ENCODE measurements around the gene ZKSCAN3.

ZKSCAN3 gene

DNA sequence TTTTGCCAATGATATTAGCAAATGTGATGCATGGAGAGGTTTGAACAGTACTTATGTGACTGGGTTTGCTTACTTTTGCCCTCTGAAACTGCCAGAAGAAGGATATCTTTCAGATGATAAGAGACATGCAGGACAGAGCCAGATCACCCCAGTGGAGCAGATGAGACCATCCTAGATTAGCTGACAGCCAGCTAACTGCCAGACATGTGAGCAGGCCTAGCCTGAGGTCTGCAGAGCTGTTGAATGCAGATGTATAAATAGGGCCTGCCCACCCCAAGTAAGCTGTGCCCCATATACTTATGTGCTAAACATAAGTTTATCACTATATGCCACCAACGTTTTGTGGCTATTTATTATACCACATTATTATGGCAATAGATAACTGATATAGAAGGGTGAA is 19.7 kb upstream of the ZKSCAN3 start:
- Histone ChIP-seq H3K27me3 (ENCODE audit: control insufficient read depth, insufficient read depth, low read length) (no peaks in the 10 kb centered on the region), H3K4me3 (ENCODE audit: low read depth, low read length) (no peak overlapping the region)

DNA sequence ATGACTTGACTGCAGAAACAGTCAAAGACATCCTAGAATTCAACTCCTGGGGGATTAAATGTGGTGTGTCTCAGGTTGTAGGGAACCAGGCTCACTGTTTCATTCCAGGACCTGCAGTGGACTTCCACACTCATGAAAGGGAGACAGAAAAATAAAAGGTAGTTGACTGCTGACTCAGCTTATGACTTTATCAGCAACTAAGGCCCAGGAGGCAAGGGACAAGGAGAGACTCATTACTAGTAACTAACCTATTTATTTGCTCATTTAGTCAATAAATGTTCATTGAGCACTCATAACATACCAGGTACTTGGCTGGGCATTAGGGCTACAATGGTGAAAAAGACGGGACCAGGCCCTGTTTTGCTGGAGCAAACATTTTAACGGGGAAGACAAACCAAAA is 16.7 kb upstream of the ZKSCAN3 start:
- Histone ChIP-seq H3K9ac (ENCODE audit: low read length) (no peak overlapping the region), H3K9me3 (ENCODE audit: control insufficient read depth, insufficient read depth, low read depth, low read length) (peaks cover 7% of the 10 kb centered on the region), H3K27me3 (ENCODE audit: control insufficient read depth, insufficient read depth, low read length) (no peaks in the 10 kb centered on the region), H3K27ac (ENCODE audit: low read depth, low read length) (no peak overlapping the region), H3K4me1 (ENCODE audit: control insufficient read depth, insufficient read depth, low read length) (peaks cover 15% of the 10 kb centered on the region), H3K4me3 (ENCODE audit: low read depth, low read length) (no peak overlapping the region), H3K36me3 (ENCODE audit: control insufficient read depth, insufficient read depth, low read length) (no peaks in the 10 kb centered on the region)

More for the DNA sequence above, 19.7 kb upstream of the ZKSCAN3 start:
- Histone ChIP-seq H3K36me3 (ENCODE audit: control insufficient read depth, insufficient read depth, low read length) (peaks cover 24% of the 10 kb centered on the region), H3K9ac (ENCODE audit: low read length) (no peak overlapping the region), H3K4me1 (ENCODE audit: control insufficient read depth, insufficient read depth, low read length) (peaks cover 7% of the 10 kb centered on the region; the same call in 1 of the 2 replicates), H3K9me3 (ENCODE audit: control insufficient read depth, insufficient read depth, low read depth, low read length) (peaks cover 33% of the 10 kb centered on the region), H3K27ac (ENCODE audit: low read depth, low read length) (no peak overlapping the region)

DNA sequence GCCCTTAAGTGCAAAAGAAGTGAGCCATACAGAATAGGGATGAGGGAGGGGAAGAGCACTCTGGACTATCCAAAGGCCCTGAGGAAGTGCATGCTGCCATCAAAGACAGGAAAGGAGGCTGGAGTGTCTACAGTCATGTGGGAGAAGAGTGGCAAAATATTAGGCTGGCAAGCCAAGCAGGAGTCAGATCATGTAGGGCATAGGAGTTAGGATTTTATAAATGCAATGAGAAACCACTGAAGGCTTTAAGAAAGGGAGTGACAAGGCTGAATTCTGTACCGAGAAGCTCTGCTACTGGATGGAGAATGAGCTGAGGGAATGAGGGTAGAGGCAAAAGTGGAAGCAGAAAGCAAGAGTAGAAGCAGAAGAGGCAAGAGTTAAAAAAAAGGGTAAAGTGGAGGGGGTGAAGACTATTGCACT is 16.1 kb upstream of the ZKSCAN3 start:
- Histone ChIP-seq H3K4me3 (ENCODE audit: low read depth, low read length) (no peak overlapping the region), H3K9ac (ENCODE audit: low read length) (no peak overlapping the region), H3K27ac (ENCODE audit: low read depth, low read length) (no peak overlapping the region), H3K9me3 (ENCODE audit: control insufficient read depth, insufficient read depth, low read depth, low read length) (peaks cover 7% of the 10 kb centered on the region), H3K27me3 (ENCODE audit: control insufficient read depth, insufficient read depth, low read length) (no peaks in the 10 kb centered on the region), H3K4me1 (ENCODE audit: control insufficient read depth, insufficient read depth, low read length) (peaks cover 15% of the 10 kb centered on the region), H3K36me3 (ENCODE audit: control insufficient read depth, insufficient read depth, low read length) (no peaks in the 10 kb centered on the region)

DNA sequence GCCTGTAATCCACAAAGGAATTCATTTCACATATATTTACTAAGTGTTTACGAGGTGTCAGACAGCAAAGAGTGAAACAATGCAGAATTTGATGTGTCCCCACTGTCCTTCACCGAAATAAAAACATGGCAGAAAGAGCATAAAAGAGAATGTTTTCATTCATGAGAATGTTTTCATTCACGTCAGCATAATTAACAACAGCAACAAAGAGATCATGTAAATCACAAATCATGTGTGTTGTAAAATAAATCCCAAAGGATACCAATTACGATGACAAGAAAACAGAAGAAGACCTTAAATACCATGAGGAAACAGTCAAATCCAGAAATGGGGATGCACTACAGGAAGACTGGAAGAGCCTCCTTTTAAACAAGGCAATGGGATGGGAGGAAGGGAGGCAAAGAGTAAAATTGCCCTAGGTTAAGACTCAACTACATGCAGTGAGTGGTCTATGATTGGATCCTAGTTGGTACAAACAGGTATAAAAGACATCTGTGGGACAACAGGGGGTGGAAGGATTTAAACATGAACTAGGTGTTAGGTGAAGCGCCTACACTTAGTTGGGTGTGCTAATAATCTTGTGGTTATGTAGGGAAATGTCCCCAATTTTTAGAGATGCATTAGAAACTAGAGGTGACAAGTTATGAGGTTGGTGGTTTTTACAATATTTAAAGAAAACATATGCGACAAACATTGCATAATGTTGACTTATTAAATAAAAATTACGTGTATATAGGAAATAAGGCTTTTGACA is 15.3 kb upstream of the ZKSCAN3 start:
- Histone ChIP-seq H3K4me3 (ENCODE audit: low read depth, low read length) (peak overlapping the region; percentile 83), H3K9ac (ENCODE audit: low read length) (peak overlapping the region; percentile 78), H3K9me3 (ENCODE audit: control insufficient read depth, insufficient read depth, low read depth, low read length) (no peaks in the 10 kb centered on the region; the same call in 1 of the 2 replicates), H3K27me3 (ENCODE audit: control insufficient read depth, insufficient read depth, low read length) (no peaks in the 10 kb centered on the region), H3K36me3 (ENCODE audit: control insufficient read depth, insufficient read depth, low read length) (no peaks in the 10 kb centered on the region), H3K4me1 (ENCODE audit: control insufficient read depth, insufficient read depth, low read length) (peaks cover 15% of the 10 kb centered on the region), H3K27ac (ENCODE audit: low read depth, low read length) (peak overlapping the region; percentile 98)

DNA sequence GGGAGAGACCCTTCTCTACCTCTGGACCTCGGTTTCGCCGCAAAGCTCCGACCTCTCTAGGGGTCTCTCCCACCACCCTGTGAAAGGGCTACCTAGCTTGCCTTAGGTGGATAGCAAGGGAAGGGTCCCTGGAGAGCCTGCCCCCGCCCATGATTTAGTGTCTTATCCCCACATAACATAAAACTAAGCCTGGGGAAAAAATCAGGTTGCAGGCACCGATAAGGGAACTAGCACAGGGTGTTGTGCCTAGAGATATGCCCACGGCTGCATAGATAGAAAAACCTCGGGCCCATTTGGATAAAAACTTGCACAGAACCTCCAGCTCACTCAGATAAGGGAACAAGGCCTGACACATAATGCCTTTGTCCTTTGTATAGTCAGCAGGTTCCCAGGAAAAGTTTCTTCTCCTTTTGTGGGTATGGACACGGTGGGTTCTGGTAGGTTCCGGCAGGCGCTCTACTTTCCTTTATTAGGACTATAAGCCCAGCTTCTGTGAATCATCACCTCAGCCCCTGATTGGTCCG is 14.6 kb upstream of the ZKSCAN3 start:
- no peaks in the 10 kb centered on the region for H3K27me3 ChIP-seq (ENCODE audit: control insufficient read depth, insufficient read depth, low read length)
- peak overlapping the region; percentile 83 for H3K4me3 ChIP-seq (ENCODE audit: low read depth, low read length)
- no peaks in the 10 kb centered on the region for H3K36me3 ChIP-seq (ENCODE audit: control insufficient read depth, insufficient read depth, low read length)
- peaks cover 15% of the 10 kb centered on the region for H3K4me1 ChIP-seq (ENCODE audit: control insufficient read depth, insufficient read depth, low read length)
- no peaks in the 10 kb centered on the region; the same call in 1 of the 2 replicates for H3K9me3 ChIP-seq (ENCODE audit: control insufficient read depth, insufficient read depth, low read depth, low read length)
- peak overlapping the region; percentile 98 for H3K27ac ChIP-seq (ENCODE audit: low read depth, low read length)
- H3K9ac ChIP-seq (ENCODE audit: low read length): peak overlapping the region; percentile 78

DNA sequence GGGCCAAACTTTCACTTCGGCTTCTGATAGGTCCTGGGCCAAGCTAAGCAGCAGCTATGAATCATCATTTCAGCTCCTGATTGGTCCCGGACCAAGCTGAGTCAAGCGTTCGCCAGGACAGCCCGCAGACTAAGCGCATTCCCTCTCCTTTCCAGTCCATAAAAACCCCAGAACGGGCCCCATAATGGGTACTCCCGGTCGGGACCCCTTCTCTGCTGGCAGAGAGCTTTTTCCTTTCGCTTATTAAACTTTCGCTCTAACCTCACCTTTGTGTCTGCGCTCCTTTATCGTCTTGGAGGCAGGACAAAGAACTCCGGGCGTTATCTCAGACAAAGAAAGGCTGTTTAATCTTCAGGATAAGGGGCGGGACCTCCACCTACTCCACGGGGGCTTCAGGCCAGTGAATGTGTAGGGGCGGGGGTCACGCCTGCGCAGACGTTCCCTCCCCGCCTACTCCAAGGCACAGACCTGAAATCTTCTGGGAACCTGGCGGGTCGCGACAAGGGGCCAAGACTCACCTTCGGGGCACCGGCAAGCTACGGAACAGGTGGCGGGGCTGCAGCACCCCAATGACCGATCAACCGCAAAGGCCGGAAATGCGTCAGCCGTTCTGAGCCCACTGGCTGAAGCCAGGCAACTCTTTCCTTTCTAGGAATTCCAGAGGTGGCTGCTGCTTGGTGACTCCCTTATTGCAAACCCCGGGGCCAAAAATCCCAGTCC is 14.0 kb upstream of the ZKSCAN3 start, which contains the start of gene ZSCAN31:
ZSCAN31 (minus strand) TSS at position 585 of the 720 bp plus-strand sequence. CDS start 6,465 bp downstream, outside the sequence.
- Histone ChIP-seq H3K9me3 (ENCODE audit: control insufficient read depth, insufficient read depth, low read depth, low read length) (no peaks in the 10 kb centered on the region; the same call in 1 of the 2 replicates), H3K9ac (ENCODE audit: low read length) (peak within 1 kb of the TSS; percentile 97), H3K4me3 (ENCODE audit: low read depth, low read length) (peak within 1 kb of the TSS; percentile 83), H3K27ac (ENCODE audit: low read depth, low read length) (peak within 1 kb of the TSS; percentile 98), H3K27me3 (ENCODE audit: control insufficient read depth, insufficient read depth, low read length) (no peaks in the 10 kb centered on the region), H3K4me1 (ENCODE audit: control insufficient read depth, insufficient read depth, low read length) (peaks cover 15% of the 10 kb centered on the region), H3K36me3 (ENCODE audit: control insufficient read depth, insufficient read depth, low read length) (no peaks in the 10 kb centered on the region)

DNA sequence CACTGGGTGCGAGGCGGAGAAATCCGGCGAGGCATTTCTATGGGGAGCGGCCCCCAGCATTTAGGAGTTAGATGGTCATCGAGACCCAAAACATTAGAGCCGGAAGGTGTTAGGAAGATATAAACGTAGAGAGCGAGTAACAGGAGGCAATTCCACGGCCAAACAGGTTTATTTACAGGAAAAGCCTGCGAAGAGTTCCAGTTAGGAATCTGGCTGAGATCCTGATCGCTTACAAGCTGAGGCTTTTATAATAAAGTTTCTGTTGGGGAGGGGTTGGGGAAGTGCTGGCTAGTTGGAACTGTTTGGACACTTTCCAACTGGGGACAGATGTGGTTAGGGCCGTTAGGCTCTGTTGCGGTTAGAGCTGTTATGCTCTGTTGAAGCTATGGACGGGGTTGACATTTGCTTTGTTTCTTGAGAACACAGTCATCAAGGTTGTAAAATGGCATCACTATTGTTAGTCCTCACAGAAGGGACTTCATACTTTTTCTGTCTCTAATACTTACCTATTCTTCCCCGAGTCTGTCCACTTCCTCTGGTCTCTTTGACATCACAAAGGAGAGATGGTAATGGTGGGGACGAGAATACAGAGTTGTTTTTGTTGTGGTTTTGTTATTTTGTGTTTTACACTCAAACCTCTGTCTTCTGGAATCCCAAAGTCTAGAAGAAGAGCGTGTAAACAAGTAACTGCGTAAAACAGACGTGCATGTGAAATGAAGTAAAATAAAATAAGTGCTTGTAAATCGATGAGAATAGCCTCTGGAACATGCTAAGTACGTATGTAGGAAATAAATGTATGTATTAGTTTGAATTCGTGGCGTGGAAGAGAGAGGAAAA is 13.2 kb upstream of the ZKSCAN3 start:
- Histone ChIP-seq H3K9ac (ENCODE audit: low read length) (peak overlapping the region; percentile 97), H3K9me3 (ENCODE audit: control insufficient read depth, insufficient read depth, low read depth, low read length) (no peaks in the 10 kb centered on the region), H3K27ac (ENCODE audit: low read depth, low read length) (peak overlapping the region; percentile 98)

DNA sequence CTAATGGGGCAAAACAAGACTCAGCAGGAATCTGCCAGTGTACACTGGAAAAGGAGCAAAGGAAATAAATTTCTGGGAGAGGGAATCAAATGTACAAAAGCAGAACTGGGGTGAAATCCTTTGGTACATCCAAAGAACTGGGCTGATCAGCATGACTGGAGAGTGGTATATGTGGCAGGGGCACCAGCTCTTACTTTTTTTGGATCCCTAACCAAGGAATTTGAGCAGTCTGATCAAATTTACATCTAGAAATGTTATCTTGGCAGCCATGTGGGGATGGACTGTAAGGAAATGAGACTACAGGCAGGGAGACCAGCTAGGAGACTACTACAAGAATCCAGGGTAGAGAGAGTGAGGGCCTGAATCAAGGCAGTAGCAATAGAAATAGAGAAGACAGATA is 12.6 kb upstream of the ZKSCAN3 start:
- Histone ChIP-seq H3K27ac (ENCODE audit: low read depth, low read length) (no peak overlapping the region), H3K4me1 (ENCODE audit: control insufficient read depth, insufficient read depth, low read length) (peaks cover 15% of the 10 kb centered on the region), H3K4me3 (ENCODE audit: low read depth, low read length) (peak overlapping the region; percentile 83), H3K9me3 (ENCODE audit: control insufficient read depth, insufficient read depth, low read depth, low read length) (no peaks in the 10 kb centered on the region), H3K9ac (ENCODE audit: low read length) (peak overlapping the region; percentile 97), H3K36me3 (ENCODE audit: control insufficient read depth, insufficient read depth, low read length) (no peaks in the 10 kb centered on the region), H3K27me3 (ENCODE audit: control insufficient read depth, insufficient read depth, low read length) (no peaks in the 10 kb centered on the region)

More for the DNA sequence above, 13.2 kb upstream of the ZKSCAN3 start:
- Histone ChIP-seq H3K27me3 (ENCODE audit: control insufficient read depth, insufficient read depth, low read length) (no peaks in the 10 kb centered on the region), H3K36me3 (ENCODE audit: control insufficient read depth, insufficient read depth, low read length) (no peaks in the 10 kb centered on the region), H3K4me1 (ENCODE audit: control insufficient read depth, insufficient read depth, low read length) (peaks cover 15% of the 10 kb centered on the region), H3K4me3 (ENCODE audit: low read depth, low read length) (peak overlapping the region; percentile 83)

DNA sequence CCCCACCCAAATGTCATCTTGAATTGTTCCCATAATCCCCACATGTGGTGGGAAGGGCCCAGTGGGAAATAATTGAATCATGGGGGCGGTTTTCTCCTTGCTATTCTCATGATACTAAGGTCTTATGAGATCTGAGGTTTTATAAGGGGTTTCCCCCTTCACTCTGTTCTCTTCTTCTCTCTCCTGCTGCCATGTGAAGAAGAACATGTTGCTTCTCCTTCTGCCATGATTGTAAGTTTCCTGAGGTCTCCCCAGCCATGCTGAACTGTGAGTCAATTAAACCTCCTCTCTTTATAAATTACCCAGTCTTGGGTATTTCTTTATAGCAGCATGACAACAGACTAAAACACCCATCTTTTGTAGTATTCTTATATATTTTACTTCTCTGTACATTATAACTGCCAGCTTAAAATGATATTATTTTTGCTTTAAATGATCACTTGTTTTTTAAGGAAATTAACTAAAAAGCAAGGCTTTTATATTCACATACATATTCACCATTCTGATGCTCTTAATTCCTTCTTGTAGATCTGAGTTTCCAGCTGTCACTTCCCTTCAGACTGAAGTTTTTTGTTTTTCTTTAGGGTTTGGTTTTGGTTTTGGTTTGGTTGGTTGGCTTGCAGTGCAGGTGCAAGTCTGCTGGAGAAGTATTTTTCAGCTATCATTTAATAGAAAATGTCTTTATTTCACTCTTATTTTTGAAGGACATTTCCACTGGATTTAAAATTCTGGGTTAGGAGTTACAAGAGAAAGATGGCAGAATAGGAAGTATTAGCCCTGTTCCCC is 9.2 kb upstream of the ZKSCAN3 start:
- Histone ChIP-seq H3K27me3 (ENCODE audit: control insufficient read depth, insufficient read depth, low read length) (no peaks in the 10 kb centered on the region), H3K4me1 (ENCODE audit: control insufficient read depth, insufficient read depth, low read length) (peaks cover 7% of the 10 kb centered on the region; the same call in 1 of the 2 replicates), H3K36me3 (ENCODE audit: control insufficient read depth, insufficient read depth, low read length) (no peaks in the 10 kb centered on the region), H3K9me3 (ENCODE audit: control insufficient read depth, insufficient read depth, low read depth, low read length) (no peaks in the 10 kb centered on the region), H3K4me3 (ENCODE audit: low read depth, low read length) (no peak overlapping the region), H3K9ac (ENCODE audit: low read length) (no peak overlapping the region), H3K27ac (ENCODE audit: low read depth, low read length) (no peak overlapping the region)

Data from HUES6 (cell line).